OCI-LY7 (cell line): Measurements from ENCODE around the gene OR2T2.
"Not testable (repeated sequence)": the region's sequence is repeated elsewhere in the genome, so short reads cannot be mapped to it uniquely, and the experiment has no call there.

ENCODE experiments used
- CTCF ChIP-seq: fragments of 200-600 bp; sonication (generic); conservative IDR thresholded peaks from 2 replicates; pipeline ENCODE4 v1.5.1; 2014; ENCODE audit warnings: mild to moderate bottlenecking, antibody characterized with exemption, low read length, moderate library complexity, mixed read lengths
- EZH2phosphoT487 ChIP-seq: fragments of 200-600 bp; sonication (generic); IDR thresholded peaks from 2 replicates; pipeline ENCODE4 v1.6.1; 2018; ENCODE audit warnings: low read depth, borderline replicate concordance, mild to moderate bottlenecking, mixed run types, antibody characterized with exemption, low read length, moderate library complexity, mixed read lengths

- TF ChIP-seq EZH2phosphoT487, CTCF: not testable (repeated sequence)
Observed at GRCh38 chr1:248439283-248439682, 6.2 kb upstream of the OR2T2 start.
